ENCODE measurements around the gene RERE. TPM values are rescaled to one million over a fixed set of nuclear protein-coding genes. Genes with fewer than 3 reads are reported as not detected.
"Not testable (repeated sequence)": the region's sequence is repeated elsewhere in the genome, so short reads cannot be mapped to it uniquely, and the experiment has no call there.

Gene RERE
- total RNA-seq, 1 experiment from 2014 or later = 13.1 TPM

DNA sequence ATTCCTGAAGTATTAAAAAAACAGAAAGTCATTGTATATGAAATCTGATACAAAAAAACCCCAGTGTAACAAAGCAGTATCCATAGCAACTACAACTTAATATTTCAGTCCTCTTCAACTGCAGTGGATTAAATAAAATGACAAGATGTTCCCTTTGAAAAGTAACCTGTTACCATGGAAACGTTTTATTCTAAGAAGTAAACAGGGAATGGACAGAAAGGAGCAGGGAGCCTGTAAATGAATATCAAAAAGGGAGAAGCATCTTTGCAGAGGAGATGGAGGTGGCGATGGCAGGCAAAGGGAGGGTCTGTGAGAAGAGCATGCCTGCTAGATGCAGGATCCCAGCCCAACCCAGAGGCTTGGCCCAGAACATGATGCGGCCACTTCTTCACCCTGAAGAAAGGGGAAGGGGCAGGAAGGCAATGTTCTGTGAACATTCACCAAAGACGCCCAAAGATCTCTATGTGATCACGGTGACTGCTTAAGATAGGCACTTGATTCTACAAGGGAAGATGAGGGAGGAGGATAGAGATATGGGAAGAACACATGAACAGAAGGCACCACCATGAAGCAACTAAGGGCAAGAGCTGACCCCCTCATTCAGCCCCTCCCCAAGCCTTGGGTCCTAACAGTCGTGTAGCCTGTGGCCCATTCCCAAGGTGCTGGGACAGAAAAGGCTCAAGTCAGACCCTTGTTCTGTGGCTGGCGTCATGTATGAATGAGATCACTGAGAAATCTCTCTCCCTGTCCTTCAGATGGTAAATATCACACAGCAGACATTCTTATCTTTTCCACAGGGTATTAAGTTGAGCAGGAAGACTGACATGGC is 299.6 kb downstream of the RERE start:
- DNase-seq (ENCODE audit: low read depth) = peak; percentile 61

GRCh38 chr1:8516793-8517556 is 300.5 kb downstream of the RERE start:
- peak; percentile 37 for DNase-seq (ENCODE audit: low read depth)

DNA sequence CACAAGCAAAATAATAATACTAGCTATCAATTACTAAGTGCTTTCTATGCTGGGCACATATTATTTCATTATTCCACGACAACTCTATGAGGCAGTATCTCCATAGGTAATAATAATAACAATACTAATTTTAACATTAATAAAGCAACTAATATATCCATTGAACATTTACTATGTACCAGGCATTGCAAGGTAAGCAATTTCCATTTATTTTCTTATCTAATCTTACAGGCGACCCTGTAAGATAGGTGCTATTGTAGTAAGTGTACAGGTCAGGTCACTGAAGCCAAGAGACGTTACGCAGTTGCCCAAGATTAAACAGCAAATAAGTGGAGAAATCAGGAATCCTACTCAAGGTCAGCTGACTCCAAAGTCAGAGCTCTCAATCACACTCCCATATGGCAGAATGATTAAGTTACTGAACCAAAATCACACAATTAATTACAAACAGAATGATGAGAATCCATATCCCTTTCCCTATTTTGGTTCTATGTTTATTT is 301.1 kb downstream of the RERE start:
- DNase-seq (ENCODE audit: low read depth) = no peak

- DNase-seq (ENCODE audit: low read depth) = no peak
These were observed 304.9 kb downstream of the RERE start for GRCh38 chr1:8512504-8512903.

DNA sequence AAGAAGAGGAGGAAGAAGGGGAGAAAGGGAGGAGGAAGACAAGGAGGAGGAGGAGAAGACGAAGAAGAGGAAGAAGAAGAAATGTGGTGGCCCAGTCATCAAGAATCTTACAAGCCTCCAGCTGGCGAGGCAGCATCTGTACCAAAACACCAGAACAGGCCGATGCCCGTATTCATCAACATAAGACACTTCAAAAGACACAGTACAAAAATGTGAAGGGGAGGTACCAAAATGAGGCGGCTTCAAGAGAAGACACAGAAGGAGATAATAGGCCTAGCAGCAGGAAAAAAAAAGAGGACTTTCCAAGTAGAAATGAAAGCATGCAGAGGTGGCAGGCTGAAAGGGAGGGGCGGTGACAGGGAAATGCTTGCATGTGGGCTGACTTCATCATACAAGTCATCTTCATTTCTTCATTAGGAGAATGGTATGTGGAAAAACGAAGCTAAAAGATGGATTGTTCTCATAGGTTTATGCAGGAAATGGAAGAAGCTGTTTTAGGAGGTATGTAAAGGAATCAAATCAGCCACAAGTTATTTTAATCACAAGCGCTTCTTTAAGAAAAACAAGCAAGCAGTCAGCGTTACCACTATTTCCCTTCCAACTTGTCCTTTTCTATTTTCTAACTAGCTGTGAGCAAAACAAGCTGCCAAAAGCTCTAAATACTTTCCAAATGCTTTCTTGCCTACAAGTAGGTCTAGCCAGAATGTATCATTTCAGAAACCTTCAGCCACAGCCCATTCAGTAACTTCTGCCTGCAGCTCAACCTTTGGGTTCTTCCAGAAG is 307.2 kb downstream of the RERE start:
- DNase-seq (ENCODE audit: low read depth) = no peak

- DNase-seq (ENCODE audit: low read depth) = no peak
These were observed 307.9 kb downstream of the RERE start for GRCh38 chr1:8509579-8509978.

- no peak for DNase-seq (ENCODE audit: low read depth)
These were observed 310.3 kb downstream of the RERE start for GRCh38 chr1:8506995-8507615.

GRCh38 chr1:8506456-8506855 is 311.0 kb downstream of the RERE start:
- DNase-seq (ENCODE audit: low read depth) = no peak

- no peak for DNase-seq (ENCODE audit: low read depth)
These were observed 313.6 kb downstream of the RERE start for GRCh38 chr1:8503842-8504241.

- not testable (repeated sequence) for DNase-seq (ENCODE audit: low read depth)
These were observed 314.5 kb downstream of the RERE start for GRCh38 chr1:8502949-8503348.

GRCh38 chr1:8497210-8497819 is 320.1 kb downstream of the RERE start:
- peak; percentile 55 for DNase-seq (ENCODE audit: low read depth)

GRCh38 chr1:8496473-8496872 is 321.0 kb downstream of the RERE start:
- DNase-seq (ENCODE audit: low read depth) = no peak

- peak; percentile 60 for DNase-seq (ENCODE audit: low read depth)
These were observed 321.5 kb downstream of the RERE start for GRCh38 chr1:8495928-8496401.

DNA sequence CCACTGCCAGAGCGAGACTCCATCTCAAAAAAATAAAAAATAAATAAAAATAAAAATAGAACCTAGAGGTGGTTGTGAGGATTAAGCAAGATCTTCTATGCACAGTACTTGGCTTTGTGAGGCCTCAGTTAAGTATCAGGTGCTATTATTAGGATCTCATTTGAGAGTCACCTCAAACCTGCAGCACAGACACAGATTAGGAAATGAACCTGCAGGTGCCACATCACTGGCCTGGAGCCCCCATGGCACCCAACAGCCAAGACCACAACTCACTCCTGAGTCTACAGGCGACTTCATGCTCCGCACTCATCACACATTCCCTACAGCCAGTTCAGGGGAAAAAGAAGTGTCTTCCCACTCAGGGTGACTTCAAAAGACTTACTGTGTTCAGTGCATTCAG is 322.8 kb downstream of the RERE start:
- DNase-seq (ENCODE audit: low read depth) = no peak

GRCh38 chr1:8493916-8494540 is 323.4 kb downstream of the RERE start:
- peak; percentile 36 for DNase-seq (ENCODE audit: low read depth)

DNA sequence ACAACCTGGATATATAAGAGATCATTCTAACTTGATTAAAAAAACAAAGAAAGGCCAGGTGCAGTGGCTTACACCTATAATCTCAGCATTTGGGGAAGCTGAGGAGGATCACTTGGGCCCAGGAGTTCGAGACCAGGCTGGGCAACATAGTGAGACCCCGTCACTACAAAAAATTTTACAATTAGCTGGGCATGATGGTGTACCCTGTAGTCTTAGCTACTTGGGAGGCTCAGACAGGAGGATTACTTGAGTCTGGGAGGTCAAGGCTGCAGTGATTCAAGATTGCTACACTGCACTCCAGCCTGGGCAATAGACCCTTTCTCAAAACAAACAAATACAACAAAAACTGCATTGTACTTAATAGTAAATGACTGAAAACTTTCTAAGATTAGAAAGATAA is 330.2 kb downstream of the RERE start:
- no peak for DNase-seq (ENCODE audit: low read depth)

DNA sequence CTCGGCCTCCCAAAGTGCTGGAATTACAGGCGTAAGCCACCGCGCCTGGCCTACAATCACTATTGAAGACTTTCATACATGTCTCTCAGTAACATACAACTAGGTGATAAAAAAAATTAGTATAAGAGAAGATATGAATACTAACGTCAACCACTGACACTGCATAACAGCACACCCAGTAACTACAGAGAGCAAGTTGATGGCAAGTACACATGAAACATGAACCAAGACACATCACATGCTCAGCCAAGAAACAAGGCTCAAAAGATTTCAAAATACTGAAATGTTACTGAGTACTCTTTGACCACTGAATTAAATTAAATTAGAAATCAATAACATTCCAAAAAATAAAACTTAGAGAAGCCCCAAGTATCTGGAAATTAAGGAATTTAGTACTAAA is 331.4 kb downstream of the RERE start:
- no peak for DNase-seq (ENCODE audit: low read depth)

DNA sequence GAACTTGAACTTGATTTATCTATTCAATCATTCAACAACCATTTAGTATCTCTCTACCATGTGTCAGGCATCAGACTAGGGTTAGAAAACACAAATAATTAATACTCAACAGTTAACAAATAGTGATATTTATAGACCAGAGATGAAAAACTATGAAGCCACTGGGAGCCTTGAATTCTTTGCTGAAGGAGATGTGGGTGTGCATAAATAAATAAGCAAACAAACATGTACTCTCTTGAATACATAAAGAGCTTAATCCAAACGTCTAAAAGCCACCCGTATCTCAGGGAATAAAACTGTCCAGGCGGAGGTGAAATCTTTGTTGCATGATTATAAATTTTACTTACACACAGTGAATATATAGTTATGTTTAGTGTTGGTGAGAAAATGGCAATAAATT is 333.9 kb downstream of the RERE start:
- no peak for DNase-seq (ENCODE audit: low read depth)

DNA sequence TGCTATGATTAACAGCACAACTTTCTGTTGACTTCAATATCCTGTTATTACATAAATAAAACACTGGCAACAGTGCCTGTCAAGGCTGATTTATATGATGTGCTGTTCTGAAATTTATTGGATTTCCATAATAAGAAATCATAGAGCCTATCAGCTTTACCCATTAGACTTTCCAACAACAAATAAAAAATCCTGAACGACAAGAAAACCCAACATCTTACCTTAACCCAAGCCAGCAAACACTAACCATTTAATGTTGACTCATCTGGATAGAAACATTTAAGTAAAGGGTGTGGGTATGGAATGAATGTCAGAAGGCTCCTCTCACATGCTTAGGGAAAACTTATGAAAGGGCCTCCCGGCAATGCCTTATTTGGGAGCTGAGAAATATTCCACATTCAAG is 334.5 kb downstream of the RERE start:
- DNase-seq (ENCODE audit: low read depth) = no peak

GRCh38 chr1:8481650-8482380 is 335.6 kb downstream of the RERE start:
- no peak for DNase-seq (ENCODE audit: low read depth)

Data from M059J (cell line).